GM23248 (cell line): ENCODE data around the gene CD86. TPM values are rescaled to one million over a fixed set of nuclear protein-coding genes. Genes with fewer than 3 reads are reported as not detected.

Experiments used
- DNase-seq: peaks from one replicate; pipeline ENCODE4 v3.0.0-alpha.2; 2015
- H2AFZ ChIP-seq: fragments of 200-600 bp; sonication (generic); 2 replicates; pipeline ENCODE4 v1.6.1; 2016; ENCODE audit warnings: antibody characterized with exemption
- H3F3A ChIP-seq: fragments of 200-600 bp; sonication (generic); 2 replicates; pipeline ENCODE4 v1.6.1; 2016; ENCODE audit warnings: mild to moderate bottlenecking, antibody characterized with exemption, mixed run types; ENCODE audit not compliant: insufficient read depth
- H3K27ac ChIP-seq: fragments of 200-600 bp; sonication (generic); 2 replicates; pipeline ENCODE4 v1.5.1; 2016; ENCODE audit warnings: mild to moderate bottlenecking
- H3K27me3 ChIP-seq: fragments of 200-600 bp; sonication (generic); replicated peaks from 2 replicates; pipeline ENCODE4 v1.6.1; 2016; ENCODE audit warnings: mild to moderate bottlenecking; ENCODE audit not compliant: insufficient read depth
- H3K36me3 ChIP-seq: fragments of 200-600 bp; sonication (generic); 2 replicates; pipeline ENCODE4 v1.6.1; 2016; ENCODE audit warnings: low read depth, mild to moderate bottlenecking
- H3K4me1 ChIP-seq: fragments of 200-600 bp; sonication (generic); 2 replicates; pipeline ENCODE4 v1.6.1; 2016; ENCODE audit warnings: mild to moderate bottlenecking; ENCODE audit not compliant: insufficient read depth
- H3K4me2 ChIP-seq: fragments of 200-600 bp; sonication (generic); one replicate; pipeline ENCODE4 v1.6.1; 2016; ENCODE audit warnings: mild to moderate bottlenecking; ENCODE audit not compliant: unreplicated experiment
- H3K4me3 ChIP-seq: fragments of 200-600 bp; sonication (generic); 2 replicates; pipeline ENCODE4 v1.5.1; 2016; ENCODE audit warnings: mild to moderate bottlenecking
- H3K79me2 ChIP-seq: fragments of 200-600 bp; sonication (generic); 2 replicates; pipeline ENCODE4 v1.6.1; 2016; ENCODE audit warnings: mild to moderate bottlenecking; ENCODE audit not compliant: insufficient read depth
- H3K9ac ChIP-seq: fragments of 200-600 bp; sonication (generic); 2 replicates; pipeline ENCODE4 v1.6.1; 2016; ENCODE audit warnings: mild to moderate bottlenecking
- H3K9me2 ChIP-seq: fragments of 200-600 bp; sonication (generic); 2 replicates; pipeline ENCODE4 v1.6.1; 2016; ENCODE audit warnings: mixed run types, mild to moderate bottlenecking, moderate library complexity; ENCODE audit not compliant: insufficient read depth
- H3K9me3 ChIP-seq: fragments of 200-600 bp; sonication (generic); one replicate; pipeline ENCODE4 v1.6.1; 2017; ENCODE audit warnings: low read depth
- H4K20me1 ChIP-seq: fragments of 200-600 bp; sonication (generic); 2 replicates; pipeline ENCODE4 v1.6.0; 2016; ENCODE audit not compliant: insufficient read depth
- EZH2 ChIP-seq: fragments of 200-600 bp; sonication (generic); IDR thresholded peaks from 2 replicates; pipeline ENCODE4 v1.6.1; 2018; ENCODE audit warnings: antibody characterized with exemption, mild to moderate bottlenecking; ENCODE audit not compliant: insufficient read depth, poor library complexity, severe bottlenecking
- EZH2phosphoT487 ChIP-seq: fragments of 200-600 bp; sonication (generic); IDR thresholded peaks from 2 replicates; pipeline ENCODE4 v1.6.1; 2018; ENCODE audit warnings: antibody characterized with exemption, moderate library complexity, mild to moderate bottlenecking, low read depth; ENCODE audit not compliant: insufficient read depth
- WGBS, 2 experiments: methylation state at CpG; one replicate each; pipeline ENCODE4 v1.1.6; 2015 to 2017; ENCODE audit warnings: low lambda C conversion rate in 2 of 2, low coverage in 1 of 2; ENCODE audit errors: missing lambda C conversion rate in 2 of 2; 5-methylcytosine and 5-hydroxymethylcytosine counted together
- in situ Hi-C: fragments of 300-500 bp; cut with MboI; formaldehyde crosslinking; loops from 2 replicates; pipeline ENCODE4 v1.15.0; 2020
- polyA plus RNA-seq: library from polyadenylated mRNA; unstranded; fragments of >200 nt; fragmentation: Nextera tagmentation; extraction: Ambion mirVana; gene quantifications from 2 replicates; pipeline ENCODE4 v1.2.1, GENCODE V29; 2016
- total RNA-seq: library from RNA; depleted of rRNA; stranded (reverse); fragments of >200 nt; shearing (Covaris generic); gene quantifications from 2 replicates; pipeline ENCODE4 v1.2.3, GENCODE V29; 2014

The CD86 gene
- total and polyA plus RNA-seq, 2 experiments from 2014 or later = not detected

DNA sequence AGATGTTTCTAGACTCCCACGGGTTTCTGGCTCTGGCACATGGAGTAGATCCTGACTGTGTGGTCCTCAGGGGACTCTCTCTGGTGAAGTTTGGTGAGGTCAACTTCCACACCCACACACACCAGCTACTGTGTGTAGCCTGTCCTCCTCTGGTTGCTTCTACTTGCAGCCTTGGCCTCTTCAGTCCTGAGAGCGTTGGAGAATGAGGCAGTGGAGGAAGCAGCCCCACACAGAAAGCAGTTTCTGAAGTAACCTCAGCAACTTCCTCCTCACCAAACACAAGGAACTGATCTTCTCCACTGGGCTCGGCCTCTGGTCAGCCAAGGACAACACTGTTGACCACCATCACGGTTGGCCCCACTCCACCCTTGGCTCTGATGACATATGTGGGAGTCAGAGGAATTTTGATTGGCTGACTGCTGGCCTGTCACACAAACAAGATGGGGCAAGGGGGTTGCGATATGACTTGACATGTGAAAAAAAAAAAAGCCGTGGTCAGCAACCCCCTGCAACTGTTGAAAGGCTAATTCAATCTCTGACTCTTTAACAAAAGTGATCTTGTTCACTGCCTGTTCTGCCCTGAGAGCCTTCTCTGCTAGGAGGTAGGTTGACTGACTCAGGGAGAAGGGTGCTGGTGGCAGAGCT lies 19.6 kb downstream of the CD86 start:
- no peak for TF ChIP-seq EZH2phosphoT487
- TF ChIP-seq EZH2 = no peak
- H3K36me3 ChIP-seq = no peaks in the 10 kb centered on the region
- WGBS, 2 experiments = 34 to 47% methylated on average over 6 of the region's 6 CpGs
- H3K9ac ChIP-seq = no peak overlapping the region
- H3K27me3 ChIP-seq = no peaks in the 10 kb centered on the region
- no peak overlapping the region for H2AFZ ChIP-seq
- H3F3A ChIP-seq = no peaks in the 10 kb centered on the region
- no peak overlapping the region for H3K4me3 ChIP-seq
- no peaks in the 10 kb centered on the region for H3K9me3 ChIP-seq
- DNase-seq = peak; percentile 10
- in situ Hi-C loops = no loop called here
- no peak overlapping the region for H3K4me2 ChIP-seq
- H3K4me1 ChIP-seq = no peaks in the 10 kb centered on the region
- H3K27ac ChIP-seq = no peak overlapping the region
- no peaks in the 10 kb centered on the region for H4K20me1 ChIP-seq
- no peaks in the 10 kb centered on the region for H3K9me2 ChIP-seq
- H3K79me2 ChIP-seq = no peaks in the 10 kb centered on the region

DNA sequence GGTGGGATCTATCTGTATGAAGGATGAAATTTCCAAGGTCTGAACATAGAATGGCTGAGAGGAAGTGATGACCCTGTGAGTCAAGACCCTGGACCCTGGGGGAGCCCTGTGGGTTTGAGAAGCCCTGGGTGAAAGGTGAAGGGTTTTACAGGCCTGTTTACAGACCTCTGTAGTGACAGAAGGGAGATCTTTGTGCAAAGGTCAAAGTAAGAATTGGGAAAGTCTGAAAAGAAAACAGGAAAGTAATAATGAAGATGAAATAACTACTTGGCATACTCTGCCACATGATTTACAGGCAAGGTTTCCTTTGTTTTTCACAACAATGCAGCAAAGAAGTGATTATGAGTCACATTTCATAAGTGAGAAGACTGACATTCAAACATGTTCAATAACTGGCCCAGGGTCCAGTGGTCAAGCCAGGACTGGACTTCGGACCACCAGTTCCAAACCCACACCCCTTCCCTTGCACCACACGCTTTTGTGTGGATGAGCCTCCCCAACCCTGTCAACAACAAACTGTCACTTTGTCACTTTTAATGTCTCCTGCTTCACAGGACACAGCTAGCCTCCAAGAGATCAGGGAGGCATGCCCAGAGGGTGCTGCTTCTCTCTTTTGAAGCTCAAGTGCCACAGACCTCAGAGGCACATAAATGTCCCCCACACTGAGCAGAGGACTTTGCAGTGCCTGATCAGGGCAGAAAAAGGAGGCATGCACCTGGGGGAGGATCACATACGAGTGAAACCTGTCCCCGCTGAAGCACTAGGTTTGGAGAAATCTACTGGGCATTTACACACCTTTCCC lies 21.5 kb downstream of the CD86 start:
- Histone ChIP-seq H3K79me2 (no peaks in the 10 kb centered on the region), H3K27ac (no peak overlapping the region), H3K4me3 (no peak overlapping the region), H2AFZ (no peak overlapping the region), H3K4me2 (no peak overlapping the region), H4K20me1 (no peaks in the 10 kb centered on the region), H3K9me3 (no peaks in the 10 kb centered on the region), H3K9ac (no peak overlapping the region), H3K27me3 (no peaks in the 10 kb centered on the region), H3F3A (no peaks in the 10 kb centered on the region), H3K36me3 (no peaks in the 10 kb centered on the region), H3K4me1 (no peaks in the 10 kb centered on the region), H3K9me2 (no peaks in the 10 kb centered on the region)
- 20 to 24% methylated on average over 4 of the region's 4 CpGs for WGBS, 2 experiments
- DNase-seq = no peak
- in situ Hi-C loops = no loop called here
- TF ChIP-seq EZH2phosphoT487 (no peak), EZH2 (no peak)

DNA sequence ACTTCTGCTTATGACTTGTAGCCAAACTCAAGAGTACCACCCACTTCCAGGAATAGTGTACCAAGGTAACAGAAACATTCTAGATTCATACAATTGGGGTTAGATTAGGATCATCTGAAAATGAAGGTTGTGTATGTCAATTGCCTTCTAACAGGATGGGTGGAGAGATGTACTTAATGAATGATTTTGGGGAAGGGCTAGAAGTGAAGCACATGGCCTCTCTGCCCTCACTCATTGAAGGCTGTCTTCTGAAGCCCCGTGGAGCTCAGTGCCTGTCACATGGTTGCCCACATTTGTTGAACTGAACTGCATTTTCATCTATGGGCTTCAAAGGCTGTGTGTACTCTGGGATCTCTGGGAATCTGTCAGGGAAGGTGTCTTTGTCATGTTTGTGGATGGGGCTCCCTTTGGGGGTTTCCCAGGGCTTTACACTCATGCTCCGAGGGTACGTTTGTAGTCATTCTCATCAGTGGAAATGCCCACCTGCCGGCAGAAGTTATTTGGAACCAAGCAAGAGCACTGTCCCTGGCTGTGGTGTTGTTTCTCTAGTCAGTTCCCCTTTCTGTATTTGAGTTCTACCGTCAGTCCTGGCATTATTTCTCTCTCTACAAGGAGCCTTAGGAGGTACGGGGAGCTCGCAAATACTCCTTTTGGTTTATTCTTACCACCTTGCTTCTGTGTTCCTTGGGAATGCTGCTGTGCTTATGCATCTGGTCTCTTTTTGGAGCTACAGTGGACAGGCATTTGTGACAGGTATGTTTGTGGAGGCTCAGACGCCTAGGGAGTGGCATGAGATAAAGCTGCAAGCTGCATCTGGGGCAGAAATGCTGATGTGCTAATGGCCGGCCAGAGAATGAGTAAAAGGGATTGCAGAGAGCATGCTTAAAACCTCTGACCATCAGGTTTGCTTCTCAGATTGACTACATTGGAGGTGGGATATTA lies 22.4 kb downstream of the CD86 start:
- no peak overlapping the region for H3K9ac ChIP-seq
- no peak for TF ChIP-seq EZH2
- no peak for TF ChIP-seq EZH2phosphoT487
- no peaks in the 10 kb centered on the region for H3K36me3 ChIP-seq
- H4K20me1 ChIP-seq = no peaks in the 10 kb centered on the region
- H2AFZ ChIP-seq = no peak overlapping the region
- no peaks in the 10 kb centered on the region for H3K79me2 ChIP-seq
- no peaks in the 10 kb centered on the region for H3K27me3 ChIP-seq
- no peaks in the 10 kb centered on the region for H3F3A ChIP-seq
- WGBS, 2 experiments = 27 to 28% methylated on average over 9 of the region's 9 CpGs
- H3K9me2 ChIP-seq = no peaks in the 10 kb centered on the region
- H3K9me3 ChIP-seq = no peaks in the 10 kb centered on the region
- H3K27ac ChIP-seq = no peak overlapping the region
- in situ Hi-C loops = no loop called here
- H3K4me3 ChIP-seq = no peak overlapping the region
- no peak for DNase-seq
- no peak overlapping the region for H3K4me2 ChIP-seq
- H3K4me1 ChIP-seq = no peaks in the 10 kb centered on the region

DNA sequence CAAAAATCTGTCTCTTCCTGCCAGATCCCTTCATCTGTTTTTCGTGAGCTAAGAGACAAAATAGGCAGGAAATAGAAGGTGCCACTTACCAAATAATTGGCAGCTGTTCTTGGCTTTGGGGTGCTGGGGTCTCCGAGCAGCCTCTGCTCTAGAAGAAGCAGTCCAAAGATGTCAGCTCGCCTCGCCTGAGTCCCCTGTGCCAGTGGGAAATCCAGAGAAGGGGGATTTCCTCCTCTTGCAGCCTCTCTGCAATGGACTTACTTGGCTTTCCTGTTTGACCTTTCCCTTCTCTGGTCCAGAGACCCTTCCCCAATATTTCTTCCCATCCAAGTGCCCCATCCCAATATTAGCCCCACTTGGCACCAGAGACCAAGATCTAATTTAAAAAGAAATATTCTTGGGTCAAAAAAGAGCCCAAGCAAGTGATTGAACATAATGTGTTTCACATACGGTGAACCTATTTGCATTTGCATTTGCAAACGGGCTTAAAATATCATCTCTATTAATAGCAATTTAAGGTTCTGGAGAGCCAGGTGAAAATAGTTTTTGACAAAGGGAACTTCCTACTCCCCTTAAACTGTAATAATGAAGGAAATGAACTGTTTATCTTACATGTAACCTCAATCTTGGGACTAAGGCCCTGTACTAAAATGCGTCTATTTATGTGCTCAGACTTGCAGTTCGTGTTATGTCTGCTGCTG lies 23.2 kb downstream of the CD86 start:
- Histone ChIP-seq H3K4me1 (no peaks in the 10 kb centered on the region), H3K36me3 (no peaks in the 10 kb centered on the region), H2AFZ (no peak overlapping the region), H3K9ac (no peak overlapping the region), H3F3A (no peaks in the 10 kb centered on the region), H3K4me2 (no peak overlapping the region), H4K20me1 (no peaks in the 10 kb centered on the region), H3K27me3 (no peaks in the 10 kb centered on the region), H3K9me2 (no peaks in the 10 kb centered on the region), H3K9me3 (no peaks in the 10 kb centered on the region), H3K79me2 (no peaks in the 10 kb centered on the region), H3K4me3 (no peak overlapping the region), H3K27ac (no peak overlapping the region)
- DNase-seq = no peak
- TF ChIP-seq EZH2 (no peak), EZH2phosphoT487 (no peak)
- 21 to 26% methylated on average over 8 of the region's 8 CpGs for WGBS, 2 experiments
- in situ Hi-C loops = no loop called here
